IMR-90 (cell line): ENCODE results near the gene RPS19. TPM values are rescaled to one million over a fixed set of nuclear protein-coding genes. Genes with fewer than 3 reads are reported as not detected.

Source experiments
- ATAC-seq: fragments of 200-7000 bp; cut with Tn5 transposase; 2 replicates; pipeline ENCODE4 v1.9.1; 2020; ENCODE audit warnings: low read depth, mild to moderate bottlenecking, moderate library complexity
- BruUV-seq: library from RNA; stranded (reverse); fragments of 400-500 nt; replicated peaks from 2 replicates; lab custom pipeline; 2021; lab: Mats Ljungman, UMichigan
- CTCF ChIA-PET: fragments of 300-600 bp; formaldehyde crosslinking; extraction: SDS; loops from one replicate; lab custom pipeline; 2021; ENCODE audit warnings: antibody characterized with exemption; lab: Yijun Ruan, JAX
- POLR2A ChIA-PET: fragments of 300-600 bp; sonication (Branson Sonifier 250); formaldehyde crosslinking; loops from one replicate; lab custom pipeline; 2022; ENCODE audit warnings: antibody characterized with exemption; ENCODE audit not compliant: unreplicated experiment; lab: Charles Lee
- DNase-seq: peaks from one replicate; pipeline ENCODE4 v3.0.0; 2013
- H2AFZ ChIP-seq: replicated peaks from 2 replicates; pipeline ENCODE3; 2013; ENCODE audit warnings: low read length, mild to moderate bottlenecking; ENCODE audit not compliant: poor library complexity
- H2AK5ac ChIP-seq: 2 replicates; pipeline ENCODE4 v1.6.1; 2013; ENCODE audit warnings: low read depth, low read length, inconsistent platforms
- H2AK9ac ChIP-seq: replicated peaks from 2 replicates; pipeline ENCODE3; 2013; ENCODE audit warnings: mild to moderate bottlenecking, low read depth, low read length, moderate library complexity; ENCODE audit not compliant: poor library complexity
- H2BK120ac ChIP-seq: 2 replicates; pipeline ENCODE4 v1.6.1; 2013; ENCODE audit warnings: low read depth, low read length, inconsistent platforms
- H2BK15ac ChIP-seq: 3 replicates; pipeline ENCODE4 v1.6.1; 2013; ENCODE audit warnings: low read depth, low read length, inconsistent platforms
- H2BK20ac ChIP-seq: 2 replicates; pipeline ENCODE4 v1.6.1; 2013; ENCODE audit warnings: low read depth, mild to moderate bottlenecking, inconsistent platforms, low read length, moderate library complexity
- H2BK5ac ChIP-seq: 2 replicates; pipeline ENCODE4 v1.6.1; 2013; ENCODE audit warnings: mild to moderate bottlenecking, low read depth, low read length, inconsistent platforms; ENCODE audit not compliant: poor library complexity, severe bottlenecking
- H3K14ac ChIP-seq: replicated peaks from 2 replicates; pipeline ENCODE4 v1.6.1; 2013; ENCODE audit warnings: low read depth, low read length, inconsistent platforms
- H3K18ac ChIP-seq: 2 replicates; pipeline ENCODE4 v1.6.1; 2013; ENCODE audit warnings: low read depth, low read length, control low read depth
- H3K23ac ChIP-seq: 2 replicates; pipeline ENCODE4 v1.6.1; 2013; ENCODE audit warnings: low read depth, low read length, inconsistent platforms
- H3K27ac ChIP-seq: 2 replicates; pipeline ENCODE4 v1.5.1; 2013; ENCODE audit warnings: mild to moderate bottlenecking, control low read depth, low read length; ENCODE audit not compliant: insufficient read depth
- H3K27me3 ChIP-seq: 2 replicates; pipeline ENCODE4 v1.6.1; 2013; ENCODE audit warnings: low read length; ENCODE audit not compliant: control insufficient read depth, insufficient read depth
- H3K36me3 ChIP-seq: 2 replicates; pipeline ENCODE4 v1.6.1; 2013; ENCODE audit warnings: low read length, mixed read lengths; ENCODE audit not compliant: control insufficient read depth, insufficient read depth
- H3K4ac ChIP-seq: 2 replicates; pipeline ENCODE4 v1.6.1; 2013; ENCODE audit warnings: low read depth, low read length, inconsistent platforms
- H3K4me1 ChIP-seq: 2 replicates; pipeline ENCODE4 v1.6.1; 2013; ENCODE audit warnings: low read length, mixed read lengths; ENCODE audit not compliant: control insufficient read depth, insufficient read depth
- H3K4me2 ChIP-seq: 2 replicates; pipeline ENCODE4 v1.6.1; 2013; ENCODE audit warnings: low read depth, mild to moderate bottlenecking, control low read depth, low read length, moderate library complexity
- H3K4me3 ChIP-seq: 2 replicates; pipeline ENCODE4 v1.5.1; 2013; ENCODE audit warnings: low read depth, mild to moderate bottlenecking, control low read depth, low read length, moderate library complexity; ENCODE audit not compliant: insufficient read depth
- H3K56ac ChIP-seq: 2 replicates; pipeline ENCODE4 v1.6.1; 2013; ENCODE audit warnings: low read length, inconsistent platforms; ENCODE audit not compliant: insufficient read depth; ENCODE audit errors: extremely low read depth
- H3K79me1 ChIP-seq, 2 experiments: 2 replicates each; pipeline ENCODE4 v1.6.1; 2013; ENCODE audit warnings: low read length in 2 of 2, inconsistent platforms in 1 of 2, low read depth in 1 of 2
- H3K9ac ChIP-seq: 2 replicates; pipeline ENCODE4 v1.6.1; 2013; ENCODE audit warnings: low read depth, low read length, control low read depth
- H3K9me1 ChIP-seq: 2 replicates; pipeline ENCODE4 v1.6.1; 2013; ENCODE audit warnings: low read length, inconsistent platforms; ENCODE audit not compliant: insufficient read depth
- H3K9me3 ChIP-seq: 2 replicates; pipeline ENCODE4 v1.6.1; 2013; ENCODE audit warnings: low read length; ENCODE audit not compliant: control insufficient read depth, insufficient read depth
- H4K20me1 ChIP-seq: 2 replicates; pipeline ENCODE4 v1.6.1; 2013; ENCODE audit warnings: low read length, inconsistent platforms; ENCODE audit not compliant: insufficient read depth
- H4K5ac ChIP-seq: 2 replicates; pipeline ENCODE4 v1.6.1; 2013; ENCODE audit warnings: mild to moderate bottlenecking, low read depth, low read length, control low read depth
- H4K8ac ChIP-seq, 2 experiments: 2 replicates each; pipeline ENCODE4 v1.6.1; 2013; ENCODE audit warnings: low read depth in 2 of 2, low read length in 2 of 2, control low read depth in 1 of 2, inconsistent platforms in 1 of 2
- H4K91ac ChIP-seq: 2 replicates; pipeline ENCODE4 v1.6.1; 2013; ENCODE audit warnings: low read depth, low read length, inconsistent platforms; ENCODE audit not compliant: insufficient read depth
- BHLHE40 ChIP-seq: fragments of 150-350 bp; IDR thresholded peaks from 2 replicates; pipeline ENCODE4 v1.6.1; 2016; ENCODE audit warnings: mild to moderate bottlenecking, low read depth, low read length
- CEBPB ChIP-seq: IDR thresholded peaks from 2 replicates; pipeline ENCODE4 v1.6.1; 2012; ENCODE audit warnings: low read depth, low read length, improper control_type of control experiment
- CHD1 ChIP-seq: IDR thresholded peaks from 2 replicates; pipeline ENCODE4 v1.6.1; 2012; ENCODE audit warnings: low read depth, low read length, improper control_type of control experiment
- CTCF ChIP-seq: conservative IDR thresholded peaks from 2 replicates; pipeline ENCODE4 v1.5.1; 2012; ENCODE audit warnings: mild to moderate bottlenecking, low read depth, low read length, improper control_type of control experiment
- ELK1 ChIP-seq: fragments of 150-350 bp; IDR thresholded peaks from 2 replicates; pipeline ENCODE4 v1.6.1; 2016; ENCODE audit warnings: low read depth, mild to moderate bottlenecking, low read length, moderate library complexity, borderline replicate concordance
- FOS ChIP-seq: fragments of 150-350 bp; IDR thresholded peaks from 2 replicates; pipeline ENCODE4 v1.6.1; 2016; ENCODE audit warnings: low read depth, low read length
- MAFK ChIP-seq: IDR thresholded peaks from 2 replicates; pipeline ENCODE4 v1.6.1; 2012; ENCODE audit warnings: low read depth, low read length, improper control_type of control experiment
- MAZ ChIP-seq: IDR thresholded peaks from 2 replicates; pipeline ENCODE4 v1.6.1; 2012; ENCODE audit warnings: low read depth, mild to moderate bottlenecking, low read length, improper control_type of control experiment, moderate library complexity, borderline replicate concordance
- MXI1 ChIP-seq: IDR thresholded peaks from 2 replicates; pipeline ENCODE4 v1.6.1; 2012; ENCODE audit warnings: low read depth, mild to moderate bottlenecking, low read length, moderate library complexity, borderline replicate concordance
- NFE2L2 ChIP-seq: fragments of 150-350 bp; IDR thresholded peaks from 2 replicates; pipeline ENCODE4 v1.6.1; 2016; ENCODE audit warnings: low read depth, mild to moderate bottlenecking, low read length
- POLR2A ChIP-seq: IDR thresholded peaks from 2 replicates; pipeline ENCODE4 v1.6.1; 2012; ENCODE audit warnings: mild to moderate bottlenecking, low read depth, low read length
- RAD21 ChIP-seq: IDR thresholded peaks from 2 replicates; pipeline ENCODE4 v1.6.1; 2012; ENCODE audit warnings: low read length, improper control_type of control experiment
- RCOR1 ChIP-seq: IDR thresholded peaks from 2 replicates; pipeline ENCODE4 v1.6.1; 2012; ENCODE audit warnings: mild to moderate bottlenecking, low read length, improper control_type of control experiment; ENCODE audit not compliant: insufficient replicate concordance
- RFX5 ChIP-seq: IDR thresholded peaks from 2 replicates; pipeline ENCODE4 v1.8.0; 2012; ENCODE audit warnings: low read depth, mild to moderate bottlenecking, low read length, moderate library complexity
- USF2 ChIP-seq: fragments of 150-350 bp; IDR thresholded peaks from 2 replicates; pipeline ENCODE4 v1.6.1; 2017; ENCODE audit warnings: mild to moderate bottlenecking, antibody characterized with exemption, low read length, low read depth
- WGBS, 2 experiments: methylation state at CpG; one replicate each; pipeline versions ENCODE4 v1.1.5 to v1.1.7; 2013; ENCODE audit warnings: missing lambda C conversion rate in 2 of 2; ENCODE audit not compliant: insufficient read length in 1 of 2; ENCODE audit errors: extremely low coverage in 2 of 2; 5-methylcytosine and 5-hydroxymethylcytosine counted together
- dilution Hi-C: fragments of 300-500 bp; cut with HindIII; formaldehyde crosslinking; loops from one replicate; pipeline ENCODE4 v1.14.3; 2018; ENCODE audit warnings: low sequenced_read_pairs; ENCODE audit not compliant: unreplicated experiment
- in situ Hi-C: fragments of 300-500 bp; cut with MboI; formaldehyde crosslinking; loops from 3 replicates; pipeline ENCODE4 v1.14.3; 2019; ENCODE audit warnings: low sequenced_read_pairs, inconsistent platforms, mixed read lengths
- intact Hi-C: fragments of 100-400 bp; cut with micrococcal nuclease; formaldehyde crosslinking; loops from 2 replicates; pipeline ENCODE4 v1.10.0; 2022
- polyA plus RNA-seq, 3 experiments: library from polyadenylated mRNA; depleted of rRNA; stranded (reverse); fragments of >200 nt; gene quantifications; 2 replicates each; pipeline ENCODE4 v1.2.3, GENCODE V29; 2012; ENCODE audit warnings: low replicate concordance in 1 of 3
- total RNA-seq: library from RNA; depleted of rRNA; stranded (reverse); fragments of >200 nt; gene quantifications from 2 replicates; pipeline ENCODE4 v1.2.3, GENCODE V29; 2012

Gene RPS19
- total and polyA plus RNA-seq, 2 of the 4 experiments (the other 2 are of a cell fraction): 230 to 3,988 TPM

GRCh38 chr19:41903193-41903953, 43.3 kb downstream of the RPS19 start:
- CTCF ChIA-PET: no interaction called here
- H3K27ac ChIP-seq: no peak overlapping the region
- no peaks in the 10 kb centered on the region for H3K4me1 ChIP-seq
- in situ Hi-C loops: no loop called here
- BruUV-seq: no TSS peak
- H3K9me1 ChIP-seq: no peaks in the 10 kb centered on the region
- no peak overlapping the region for H3K4me3 ChIP-seq
- no peak overlapping the region for H3K9ac ChIP-seq
- H3K9me3 ChIP-seq: no peaks in the 10 kb centered on the region
- peaks cover 0 to 3% of the 10 kb centered on the region in 2 experiments; a peak in 1 of 4 replicates for H3K79me1 ChIP-seq
- TF ChIP-seq RAD21: no peak
- TF ChIP-seq CEBPB: no peak
- no peak for TF ChIP-seq RFX5
- TF ChIP-seq MXI1: no peak
- no peak for TF ChIP-seq CHD1
- TF ChIP-seq POLR2A: no peak
- TF ChIP-seq RCOR1: no peak
- TF ChIP-seq CTCF: no peak
- no peak for TF ChIP-seq USF2
- no peak for TF ChIP-seq MAFK
- TF ChIP-seq BHLHE40: no peak
- TF ChIP-seq NFE2L2: no peak
- TF ChIP-seq MAZ: no peak
- no peak for TF ChIP-seq FOS
- no peak for TF ChIP-seq ELK1
- H2BK120ac ChIP-seq: no peak overlapping the region
- POLR2A ChIA-PET: no interaction called here
- dilution Hi-C loops: no loop called here
- H2BK15ac ChIP-seq: no peak overlapping the region
- no peak overlapping the region for H2BK20ac ChIP-seq
- no peak overlapping the region for H2BK5ac ChIP-seq
- 85% methylated on average over 9 of the region's 19 CpGs; no CpG with 5 or more reads in 1 of the 2 experiments for WGBS, 2 experiments
- H4K91ac ChIP-seq: no peak overlapping the region
- H2AK5ac ChIP-seq: no peak overlapping the region
- H4K20me1 ChIP-seq: peaks cover 4% of the 10 kb centered on the region; the same call in 1 of the 2 replicates
- no peak overlapping the region for H3K56ac ChIP-seq
- peaks cover 66% of the 10 kb centered on the region for H3K36me3 ChIP-seq
- H2AK9ac ChIP-seq: no peak overlapping the region
- ATAC-seq (no peak), DNase-seq (no peak)
- no peak overlapping the region for H2AFZ ChIP-seq
- no peak overlapping the region for H3K4me2 ChIP-seq
- H3K23ac ChIP-seq: no peak overlapping the region
- no peak overlapping the region for H4K8ac ChIP-seq
- no peak overlapping the region for H4K5ac ChIP-seq
- H3K27me3 ChIP-seq: no peaks in the 10 kb centered on the region
- H3K14ac ChIP-seq: no peak overlapping the region
- intact Hi-C loops: no loop called here
- no peak overlapping the region for H3K4ac ChIP-seq
- H3K18ac ChIP-seq: no peak overlapping the region
